WTC11 (cell line): ENCODE results near the gene ZP3. TPM values are rescaled to one million over a fixed set of nuclear protein-coding genes. Genes with fewer than 3 reads are reported as not detected.
A peak's percentile ranks its signal among the peaks of the same experiment; 100 is the strongest.

ENCODE experiments used
- ATAC-seq: fragments of 200-7000 bp; cut with Tn5 transposase; 2 replicates; pipeline ENCODE4 v1.10.0; 2021; ENCODE audit warnings: mild to moderate bottlenecking, moderate library complexity
- CTCF ChIA-PET: fragments of 300-600 bp; sonication (Branson Sonifier 250); formaldehyde crosslinking; loops from one replicate; lab custom pipeline; 2021; ENCODE audit warnings: antibody characterized with exemption; lab: Charles Lee
- POLR2A ChIA-PET: fragments of 350-600 bp; sonication (Branson Sonifier 250); formaldehyde crosslinking; loops from one replicate; lab custom pipeline; 2021; ENCODE audit warnings: antibody characterized with exemption; lab: Charles Lee
- DNase-seq: peaks from one replicate; pipeline ENCODE4 v3.0.0; 2021; ENCODE audit warnings: low spot score
- H3K27ac Mint-ChIP-seq: 2 replicates; pipeline ENCODE4 v1.8.0; 2021; ENCODE audit warnings: mixed read lengths
- H3K27me3 Mint-ChIP-seq: 2 replicates; pipeline ENCODE4 v1.8.0; 2021; ENCODE audit warnings: low read depth, mild to moderate bottlenecking, moderate library complexity, mixed read lengths
- H3K36me3 Mint-ChIP-seq: 2 replicates; pipeline ENCODE4 v1.8.0; 2021; ENCODE audit warnings: mixed read lengths
- H3K4me1 Mint-ChIP-seq: 2 replicates; pipeline ENCODE4 v1.8.0; 2022; ENCODE audit warnings: mixed read lengths
- H3K4me3 Mint-ChIP-seq: 2 replicates; pipeline ENCODE4 v1.8.0; 2021; ENCODE audit warnings: mild to moderate bottlenecking, moderate library complexity, mixed read lengths
- H3K9me3 Mint-ChIP-seq: 2 replicates; pipeline ENCODE4 v1.8.0; 2021; ENCODE audit warnings: mixed read lengths
- AFF4 ChIP-seq: sonication (generic); formaldehyde crosslinking; IDR thresholded peaks from 2 replicates; pipeline ENCODE4 v1.8.1; 2023; ENCODE audit warnings: mild to moderate bottlenecking, missing genetic modification reagents, borderline replicate concordance
- AR ChIP-seq: fragments of 250-450 bp; sonication (Bioruptor Pico); IDR thresholded peaks from 2 replicates; pipeline ENCODE4 v1.9.0; 2021; ENCODE audit warnings: mild to moderate bottlenecking
- CBFB ChIP-seq: sonication (generic); formaldehyde crosslinking; IDR thresholded peaks from 2 replicates; pipeline ENCODE4 v1.8.1; 2022; ENCODE audit warnings: mild to moderate bottlenecking, low read depth, missing genetic modification reagents
- ELF4 ChIP-seq: sonication (generic); formaldehyde crosslinking; IDR thresholded peaks from 2 replicates; pipeline ENCODE4 v1.8.1; 2022; ENCODE audit warnings: low read depth, mild to moderate bottlenecking, moderate library complexity, missing genetic modification reagents
- FOXP4 ChIP-seq: sonication (generic); formaldehyde crosslinking; IDR thresholded peaks from 2 replicates; pipeline ENCODE4 v1.8.0; 2022; ENCODE audit warnings: mild to moderate bottlenecking, missing genetic modification reagents
- GABPB1 ChIP-seq: sonication (generic); formaldehyde crosslinking; IDR thresholded peaks from 2 replicates; pipeline ENCODE4 v1.8.1; 2023; ENCODE audit warnings: mild to moderate bottlenecking, missing genetic modification reagents
- HMGA2 ChIP-seq: fragments of 250-450 bp; sonication (Bioruptor Pico); IDR thresholded peaks from 2 replicates; pipeline ENCODE4 v1.4.0; 2021; ENCODE audit warnings: mild to moderate bottlenecking, moderate library complexity
- MLX ChIP-seq: sonication (generic); formaldehyde crosslinking; IDR thresholded peaks from 2 replicates; pipeline ENCODE4 v1.8.1; 2023; ENCODE audit warnings: mild to moderate bottlenecking, missing genetic modification reagents, moderate library complexity
- MXD4 ChIP-seq: fragments of 250-450 bp; sonication (Bioruptor Pico); IDR thresholded peaks from 2 replicates; pipeline ENCODE4 v1.8.0; 2021; ENCODE audit warnings: mild to moderate bottlenecking, moderate library complexity, borderline replicate concordance
- NFATC4 ChIP-seq: fragments of 250-450 bp; sonication (Bioruptor Pico); IDR thresholded peaks from 2 replicates; pipeline ENCODE4 v1.9.0; 2021; ENCODE audit warnings: mild to moderate bottlenecking
- RORB ChIP-seq: fragments of 250-450 bp; sonication (Bioruptor Pico); IDR thresholded peaks from 2 replicates; pipeline ENCODE4 v1.9.0; 2021; ENCODE audit warnings: mild to moderate bottlenecking
- TEAD1 ChIP-seq: sonication (generic); formaldehyde crosslinking; IDR thresholded peaks from 2 replicates; pipeline ENCODE4 v1.8.0; 2022; ENCODE audit warnings: mild to moderate bottlenecking, missing genetic modification reagents
- USF1 ChIP-seq: sonication (generic); formaldehyde crosslinking; IDR thresholded peaks from 2 replicates; pipeline ENCODE4 v1.8.0; 2022; ENCODE audit warnings: mild to moderate bottlenecking, missing genetic modification reagents
- ZBTB21 ChIP-seq: sonication (generic); formaldehyde crosslinking; IDR thresholded peaks from 2 replicates; pipeline ENCODE4 v1.8.1; 2023; ENCODE audit warnings: mild to moderate bottlenecking, missing genetic modification reagents, borderline replicate concordance
- ZNF138 ChIP-seq: sonication (generic); formaldehyde crosslinking; conservative IDR thresholded peaks from 2 replicates; pipeline ENCODE4 v1.8.1; 2022; ENCODE audit warnings: mild to moderate bottlenecking, moderate library complexity, missing genetic modification reagents
- ZNF425 ChIP-seq: fragments of 250-450 bp; sonication (Bioruptor Pico); conservative IDR thresholded peaks from 2 replicates; pipeline ENCODE4 v1.9.0; 2021; ENCODE audit warnings: mild to moderate bottlenecking
- total RNA-seq: library from RNA; stranded (reverse); gene quantifications from 3 replicates; pipeline ENCODE4 v1.2.3, GENCODE V29; 2021

The ZP3 gene
- total RNA-seq, 1 experiment from 2014 or later, result 1.8 TPM

GRCh38 chr7:76377186-76377918, 47.4 kb upstream of the ZP3 start:
- ChIA-PET POLR2A (no interaction called here), CTCF (no interaction called here)
- H3K27me3 Mint-ChIP-seq, result peaks cover 11% of the 10 kb centered on the region
- H3K4me3 Mint-ChIP-seq, result no peak overlapping the region
- peaks cover 10% of the 10 kb centered on the region for H3K4me1 Mint-ChIP-seq
- no peaks in the 10 kb centered on the region for H3K36me3 Mint-ChIP-seq
- ATAC-seq (no peak), DNase-seq (no peak)
- no peak overlapping the region for H3K27ac Mint-ChIP-seq
- TF ChIP-seq MXD4 (no peak), CBFB (no peak), ZNF425 (no peak), NFATC4 (CRISPR knock-in tag) (no peak)
- no peaks in the 10 kb centered on the region for H3K9me3 Mint-ChIP-seq

GRCh38 chr7:76380623-76380966, 44.2 kb upstream of the ZP3 start:
- TF ChIP-seq ZNF138 (CRISPR knock-in tag) (no peak), FOXP4 (CRISPR knock-in tag) (no peak), ELF4 (CRISPR knock-in tag) (no peak)
- peak overlapping the region; percentile 69 for H3K4me3 Mint-ChIP-seq
- peaks cover 4% of the 10 kb centered on the region; the same call in 1 of the 2 replicates for H3K4me1 Mint-ChIP-seq
- H3K27ac Mint-ChIP-seq, result peak overlapping the region; percentile 80; the same call in 1 of the 2 replicates
- CTCF ChIA-PET, result no interaction called here
- POLR2A ChIA-PET, result no interaction called here
- DNase-seq (no peak), ATAC-seq (no peak)
- no peaks in the 10 kb centered on the region; the same call in 1 of the 2 replicates for H3K27me3 Mint-ChIP-seq
- H3K9me3 Mint-ChIP-seq, result no peaks in the 10 kb centered on the region
- no peaks in the 10 kb centered on the region for H3K36me3 Mint-ChIP-seq

GRCh38 chr7:76381814-76382213, 42.9 kb upstream of the ZP3 start:
- ChIA-PET CTCF (interaction anchor here (0.7 kb wide), 1 partner anchor 17 kb away, joined by 4 read pairs; no protein-coding TSS in a partner anchor), POLR2A (interaction anchor here (0.7 kb wide), 2 partner anchors 58 to 109 kb away, joined by 4 to 5 read pairs; no protein-coding TSS in a partner anchor)
- Mint-ChIP-seq H3K4me3 (no peak overlapping the region), H3K27me3 (no peaks in the 10 kb centered on the region), H3K27ac (no peak overlapping the region), H3K36me3 (no peaks in the 10 kb centered on the region), H3K4me1 (peaks cover 4% of the 10 kb centered on the region; the same call in 1 of the 2 replicates), H3K9me3 (no peaks in the 10 kb centered on the region)
- ATAC-seq, result no peak
- no peak for DNase-seq
- no peak for TF ChIP-seq GABPB1
- no peak for TF ChIP-seq ZNF138 (CRISPR knock-in tag)
- TF ChIP-seq CBFB, result no peak
- no peak for TF ChIP-seq HMGA2 (CRISPR knock-in tag)
- TF ChIP-seq TEAD1 (CRISPR knock-in tag), result no peak
- TF ChIP-seq AR (CRISPR knock-in tag), result no peak
- TF ChIP-seq AFF4, result no peak
- TF ChIP-seq MLX, result no peak
- TF ChIP-seq USF1 (CRISPR knock-in tag), result no peak
- no peak for TF ChIP-seq FOXP4 (CRISPR knock-in tag)
- no peak for TF ChIP-seq RORB (CRISPR knock-in tag)
- TF ChIP-seq ZBTB21, result no peak
